Karpas-422 (cell line): ENCODE results near the gene MYH7. TPM values are rescaled to one million over a fixed set of nuclear protein-coding genes. Genes with fewer than 3 reads are reported as not detected.
"Not testable (repeated sequence)": the region's sequence is repeated elsewhere in the genome, so short reads cannot be mapped to it uniquely, and the experiment has no call there.

Source experiments
- DNase-seq: peaks from one replicate; pipeline ENCODE4 v3.0.0-alpha.2; 2015
- H2AFZ ChIP-seq: fragments of 200-600 bp; sonication (generic); 2 replicates; pipeline ENCODE4 v1.6.1; 2014; ENCODE audit warnings: antibody characterized with exemption, low read length, mixed read lengths
- H3K27ac ChIP-seq: fragments of 200-600 bp; sonication (generic); 2 replicates; pipeline ENCODE4 v1.5.1; 2014; ENCODE audit warnings: mild to moderate bottlenecking, low read length, moderate library complexity
- H3K27me3 ChIP-seq: fragments of 200-600 bp; sonication (generic); 2 replicates; pipeline ENCODE4 v1.6.1; 2014; ENCODE audit warnings: low read length, mixed read lengths
- H3K36me3 ChIP-seq: fragments of 200-600 bp; sonication (generic); 2 replicates; pipeline ENCODE4 v1.6.1; 2014; ENCODE audit warnings: low read length, mixed read lengths; ENCODE audit not compliant: insufficient read depth
- H3K4me1 ChIP-seq: fragments of 200-600 bp; sonication (generic); 2 replicates; pipeline ENCODE4 v1.6.1; 2014; ENCODE audit warnings: mild to moderate bottlenecking, low read length, mixed read lengths
- H3K4me2 ChIP-seq: fragments of 200-600 bp; sonication (generic); 2 replicates; pipeline ENCODE4 v1.6.1; 2014; ENCODE audit warnings: low read length, low read depth, mild to moderate bottlenecking; ENCODE audit not compliant: poor library complexity, severe bottlenecking
- H3K4me3 ChIP-seq: fragments of 200-600 bp; sonication (generic); 2 replicates; pipeline ENCODE4 v1.5.1; 2014; ENCODE audit warnings: mild to moderate bottlenecking, antibody characterized with exemption, low read length, mixed read lengths
- H3K79me2 ChIP-seq: fragments of 200-600 bp; sonication (generic); 2 replicates; pipeline ENCODE4 v1.6.1; 2014; ENCODE audit warnings: mild to moderate bottlenecking, low read length, mixed read lengths
- H3K9ac ChIP-seq: fragments of 200-600 bp; sonication (generic); 2 replicates; pipeline ENCODE4 v1.6.0; 2014; ENCODE audit warnings: low read length
- H3K9me2 ChIP-seq: fragments of 200-600 bp; sonication (generic), shearing (Covaris generic); replicated peaks from 2 replicates; pipeline ENCODE4 v1.6.0; 2014; ENCODE audit warnings: mild to moderate bottlenecking, low read length, moderate library complexity; ENCODE audit not compliant: insufficient read depth
- H3K9me3 ChIP-seq: fragments of 300-700, 200-600 bp; sonication (generic); 2 replicates; pipeline ENCODE4 v1.6.1; 2014; ENCODE audit warnings: low read length, mixed read lengths
- H4K20me1 ChIP-seq: fragments of 200-600 bp; sonication (generic); 2 replicates; pipeline ENCODE4 v1.6.1; 2014; ENCODE audit warnings: mild to moderate bottlenecking, antibody characterized with exemption, low read length, low read depth; ENCODE audit not compliant: insufficient read depth
- total RNA-seq: library from RNA; depleted of rRNA; stranded (reverse); fragments of >200 nt; shearing (Covaris generic); gene quantifications from 2 replicates; pipeline ENCODE4 v1.2.3, GENCODE V29; 2014; ENCODE audit warnings: low replicate concordance

MYH7 gene
- total RNA-seq, 1 experiment from 2014 or later, result not detected

DNA sequence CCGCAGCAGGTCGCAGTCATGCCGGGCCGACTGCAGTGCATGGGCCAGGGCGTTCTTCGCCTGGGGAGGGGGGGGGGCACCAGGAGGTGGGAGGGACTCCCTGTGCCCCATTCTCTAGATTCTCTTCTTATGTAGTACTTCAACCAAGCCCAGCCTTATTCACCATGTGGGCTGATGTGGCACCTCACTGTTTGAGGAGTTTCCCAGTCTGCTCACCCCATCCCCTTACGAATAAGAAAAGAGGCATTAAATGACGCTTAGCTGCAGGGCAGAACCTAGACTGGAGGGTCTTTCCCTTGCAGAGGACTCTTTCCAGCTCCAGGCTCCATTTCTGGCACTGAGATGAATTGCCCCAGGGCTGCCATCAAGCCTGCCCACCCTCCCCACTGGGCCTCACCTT lies 46.5 kb downstream of the MYH7 start:
- no peak overlapping the region for H2AFZ ChIP-seq
- no peaks in the 10 kb centered on the region for H3K4me1 ChIP-seq

DNA sequence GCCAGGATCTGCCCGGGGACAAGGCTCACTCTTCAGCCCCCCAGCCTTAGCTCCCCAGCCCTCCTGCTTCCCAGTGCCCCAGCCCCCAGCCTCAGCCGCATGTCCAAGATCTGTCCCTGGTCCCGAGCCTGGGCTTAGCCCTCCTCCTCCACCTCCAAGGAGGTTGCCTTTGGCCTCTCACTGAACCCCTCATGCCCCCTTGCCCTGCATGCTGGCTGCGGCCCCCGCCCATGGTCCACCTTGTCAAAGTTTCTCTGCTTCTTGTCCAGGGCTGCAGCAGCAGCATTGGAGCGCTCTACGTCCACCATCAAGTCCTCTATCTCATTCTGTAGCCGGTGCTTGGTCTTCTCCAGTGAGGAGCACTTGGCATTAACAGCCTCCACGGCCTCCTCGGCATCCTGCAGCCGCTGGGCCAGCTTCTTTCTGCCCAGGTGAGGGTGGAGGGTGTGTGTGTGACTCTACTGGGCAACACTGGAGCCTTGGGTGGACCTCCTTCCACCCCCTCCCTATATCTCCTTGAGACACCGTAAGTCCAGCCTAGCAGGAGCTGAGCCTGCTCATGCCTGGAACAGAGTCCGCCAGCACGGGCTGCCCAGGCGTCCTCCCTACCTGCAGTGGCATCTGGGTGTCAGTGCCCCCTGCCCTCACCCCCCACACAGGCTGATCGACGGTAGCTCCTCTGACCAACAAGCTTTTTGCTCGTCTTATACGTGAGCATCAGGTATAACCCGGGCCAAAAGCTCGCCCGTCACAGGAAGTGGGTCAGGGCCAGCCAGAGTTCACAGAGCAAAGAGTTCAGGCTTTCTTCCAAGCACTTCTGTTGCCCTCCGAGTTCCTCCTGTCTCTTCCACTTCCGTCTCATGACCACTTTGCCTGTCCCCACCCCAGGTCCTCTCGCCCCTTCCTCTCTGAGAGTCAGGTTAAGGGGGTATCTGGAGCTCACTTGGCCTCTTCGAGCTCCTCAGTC lies 47.3 kb downstream of the MYH7 start:
- Histone ChIP-seq H3K36me3 (no peaks in the 10 kb centered on the region), H3K4me3 (no peak overlapping the region), H3K9me3 (no peaks in the 10 kb centered on the region), H3K4me1 (no peaks in the 10 kb centered on the region), H3K27ac (no peak overlapping the region), H4K20me1 (no peaks in the 10 kb centered on the region), H2AFZ (no peak overlapping the region), H3K27me3 (no peaks in the 10 kb centered on the region), H3K9ac (no peak overlapping the region), H3K9me2 (no peaks in the 10 kb centered on the region), H3K79me2 (no peaks in the 10 kb centered on the region), H3K4me2 (no peak overlapping the region)
- no peak for DNase-seq

More for the DNA sequence above, 46.5 kb downstream of the MYH7 start:
- no peaks in the 10 kb centered on the region for H3K27me3 ChIP-seq
- no peaks in the 10 kb centered on the region for H3K79me2 ChIP-seq
- H3K9ac ChIP-seq, result no peak overlapping the region
- H3K9me3 ChIP-seq, result no peaks in the 10 kb centered on the region
- H3K36me3 ChIP-seq, result no peaks in the 10 kb centered on the region
- no peaks in the 10 kb centered on the region for H3K9me2 ChIP-seq
- no peak overlapping the region for H3K4me3 ChIP-seq
- H3K4me2 ChIP-seq, result no peak overlapping the region
- no peak overlapping the region for H3K27ac ChIP-seq
- DNase-seq, result no peak
- H4K20me1 ChIP-seq, result no peaks in the 10 kb centered on the region

DNA sequence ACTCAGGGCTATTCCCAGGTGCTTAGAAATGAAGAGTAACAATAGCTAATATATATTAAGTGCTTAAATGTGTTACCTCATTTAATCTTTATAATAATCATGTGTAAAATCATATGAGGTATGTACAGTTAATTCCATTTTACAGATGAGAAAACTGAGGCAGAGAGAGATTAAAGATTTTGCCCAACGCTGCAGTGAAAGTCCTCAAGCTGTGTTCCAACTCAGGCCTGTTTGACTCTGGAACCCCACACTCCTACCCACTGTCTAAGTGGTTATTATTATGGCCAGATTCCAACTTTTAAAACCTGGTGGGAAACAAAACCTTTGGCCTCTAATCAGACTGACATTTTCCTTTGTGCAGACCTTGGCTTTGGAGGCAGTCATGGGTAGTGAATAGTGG lies 48.5 kb downstream of the MYH7 start:
- no peak overlapping the region for H3K9ac ChIP-seq
- no peak overlapping the region for H3K4me2 ChIP-seq
- no peak overlapping the region for H2AFZ ChIP-seq
- H3K27ac ChIP-seq, result no peak overlapping the region
- no peaks in the 10 kb centered on the region for H4K20me1 ChIP-seq
- H3K4me1 ChIP-seq, result no peaks in the 10 kb centered on the region
- no peak overlapping the region for H3K4me3 ChIP-seq
- H3K27me3 ChIP-seq, result no peaks in the 10 kb centered on the region
- no peaks in the 10 kb centered on the region for H3K79me2 ChIP-seq
- no peaks in the 10 kb centered on the region for H3K36me3 ChIP-seq
- no peaks in the 10 kb centered on the region for H3K9me3 ChIP-seq
- H3K9me2 ChIP-seq, result no peaks in the 10 kb centered on the region
- DNase-seq, result no peak

DNA sequence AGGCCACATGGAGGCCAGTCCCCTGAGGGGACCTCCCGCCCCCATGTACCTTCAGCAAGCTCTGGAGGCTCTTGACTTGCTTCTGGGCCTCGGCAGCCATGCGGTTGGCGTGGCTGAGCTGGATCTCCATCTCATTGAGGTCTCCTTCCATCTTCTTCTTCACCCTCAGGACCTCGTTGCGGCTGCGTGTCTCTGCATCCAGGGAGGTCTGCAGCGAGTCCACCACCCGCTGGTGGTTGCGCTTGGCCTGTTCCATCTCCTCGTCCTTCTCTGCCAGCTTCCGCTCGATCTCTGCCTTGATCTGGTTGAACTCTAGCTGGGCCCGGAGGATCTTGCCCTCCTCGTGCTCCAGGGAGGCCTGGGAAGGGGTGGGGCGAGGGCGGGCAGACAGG lies 49.2 kb downstream of the MYH7 start:
- not testable (repeated sequence) for DNase-seq, H3K4me1 ChIP-seq, H3K36me3 ChIP-seq, H4K20me1 ChIP-seq, H3K9ac ChIP-seq, H3K9me3 ChIP-seq, H3K4me2 ChIP-seq, H3K9me2 ChIP-seq, H3K4me3 ChIP-seq, H3K27ac ChIP-seq, H3K27me3 ChIP-seq, H2AFZ ChIP-seq, H3K79me2 ChIP-seq

DNA sequence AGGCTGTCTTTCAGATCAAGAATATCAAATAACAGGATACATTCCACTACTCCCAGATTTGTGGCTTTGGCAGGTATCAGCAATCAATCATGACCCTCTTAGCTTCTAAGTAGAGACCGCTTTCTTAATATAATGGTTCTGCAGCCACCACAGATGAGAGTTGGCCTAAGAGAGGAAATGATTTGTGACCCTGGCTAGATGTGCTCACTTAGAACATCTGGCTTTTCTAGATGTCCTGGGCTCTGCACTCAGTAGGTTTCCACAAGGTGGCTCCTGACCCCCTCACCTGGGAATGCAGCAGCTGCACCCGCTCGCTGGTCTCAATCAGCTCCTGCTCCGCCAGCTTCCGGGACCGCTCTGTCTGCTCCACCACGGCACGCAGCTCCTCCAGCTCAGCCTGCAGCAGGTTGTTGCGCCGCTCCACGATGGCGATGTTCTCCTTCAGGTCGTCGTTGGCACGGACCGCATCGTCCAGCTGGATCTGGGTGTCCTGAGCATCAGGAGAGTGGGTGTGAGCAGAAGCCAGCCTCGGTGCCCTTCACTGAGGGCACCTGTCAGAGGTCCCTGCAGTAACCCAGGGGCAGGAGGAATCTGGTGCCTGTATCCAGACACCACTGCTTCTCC lies 49.7 kb downstream of the MYH7 start:
- no peak overlapping the region for H3K4me2 ChIP-seq
- no peaks in the 10 kb centered on the region for H3K4me1 ChIP-seq
- no peaks in the 10 kb centered on the region for H3K9me2 ChIP-seq
- no peak overlapping the region for H3K4me3 ChIP-seq
- H3K9ac ChIP-seq, result no peak overlapping the region
- no peaks in the 10 kb centered on the region; the same call in 1 of the 2 replicates for H4K20me1 ChIP-seq
- no peak overlapping the region for H3K27ac ChIP-seq
- no peak overlapping the region for H2AFZ ChIP-seq
- H3K79me2 ChIP-seq, result no peaks in the 10 kb centered on the region
- no peaks in the 10 kb centered on the region for H3K36me3 ChIP-seq
- no peaks in the 10 kb centered on the region for H3K27me3 ChIP-seq
- no peak for DNase-seq
- no peaks in the 10 kb centered on the region for H3K9me3 ChIP-seq

DNA sequence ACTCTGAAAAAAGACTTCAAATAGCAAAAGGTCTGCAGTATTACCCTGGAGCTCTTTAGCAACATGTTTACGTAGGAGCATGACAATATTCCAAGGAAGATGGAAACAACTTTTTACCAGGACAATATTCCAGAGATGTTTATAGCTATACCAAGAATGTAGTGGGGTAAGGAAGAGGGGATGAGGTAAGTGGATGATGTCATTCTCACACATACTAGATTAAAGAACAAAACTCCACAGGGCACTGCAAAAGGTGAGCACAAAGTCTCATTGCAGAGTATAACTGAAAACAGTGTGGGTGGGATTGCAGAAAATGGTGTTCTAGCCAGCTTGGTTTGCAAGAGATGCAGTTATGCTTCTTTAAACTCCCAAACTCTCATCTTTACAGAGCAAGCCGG lies 50.2 kb downstream of the MYH7 start:
- no peak for DNase-seq
- Histone ChIP-seq H3K9ac (no peak overlapping the region), H4K20me1 (no peaks in the 10 kb centered on the region; the same call in 1 of the 2 replicates), H3K36me3 (no peaks in the 10 kb centered on the region), H2AFZ (no peak overlapping the region), H3K9me2 (no peaks in the 10 kb centered on the region), H3K27ac (no peak overlapping the region), H3K4me1 (no peaks in the 10 kb centered on the region), H3K79me2 (no peaks in the 10 kb centered on the region), H3K4me2 (no peak overlapping the region), H3K9me3 (no peaks in the 10 kb centered on the region), H3K4me3 (no peak overlapping the region), H3K27me3 (no peaks in the 10 kb centered on the region)

DNA sequence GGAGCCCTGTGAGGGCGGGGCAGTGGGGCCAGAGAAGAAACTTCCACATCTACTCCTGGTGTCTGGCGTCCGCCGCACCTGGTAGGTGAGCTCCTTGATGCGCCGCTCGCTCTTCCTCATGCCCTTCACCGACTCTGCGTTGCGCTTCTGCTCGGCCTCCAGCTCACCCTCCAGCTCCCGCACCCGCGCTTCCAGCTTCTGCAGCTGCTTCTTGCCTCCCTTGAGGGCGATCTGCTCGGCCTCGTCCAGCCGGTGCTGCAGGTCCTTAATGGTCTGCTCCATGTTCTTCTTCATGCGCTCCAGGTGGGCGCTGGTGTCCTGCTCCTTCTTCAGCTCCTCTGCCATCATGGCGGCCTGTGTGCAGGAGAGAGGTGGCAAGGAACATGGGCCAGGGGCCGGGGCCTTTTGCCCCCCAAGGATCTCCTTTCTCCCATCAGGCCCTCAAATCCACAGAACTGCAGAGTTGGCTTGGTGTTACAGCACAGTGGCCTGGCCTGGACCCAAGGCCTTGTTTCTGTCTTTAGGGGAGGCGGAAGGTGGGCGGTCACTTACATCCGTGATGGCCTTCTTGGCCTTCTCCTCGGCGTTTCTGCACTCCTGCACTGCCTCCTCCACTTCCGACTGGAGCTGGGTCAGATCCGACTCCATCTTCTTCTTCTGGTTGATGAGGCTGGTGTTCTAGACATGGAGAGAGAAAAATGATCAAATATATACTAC lies 50.9 kb downstream of the MYH7 start:
- Histone ChIP-seq H3K36me3 (no peaks in the 10 kb centered on the region), H3K79me2 (no peaks in the 10 kb centered on the region), H3K9me2 (no peaks in the 10 kb centered on the region), H3K27me3 (no peaks in the 10 kb centered on the region), H3K4me3 (no peak overlapping the region), H3K9ac (no peak overlapping the region), H3K4me2 (no peak overlapping the region), H2AFZ (no peak overlapping the region), H3K4me1 (no peaks in the 10 kb centered on the region), H4K20me1 (no peaks in the 10 kb centered on the region; the same call in 1 of the 2 replicates), H3K27ac (no peak overlapping the region), H3K9me3 (no peaks in the 10 kb centered on the region)
- DNase-seq, result no peak
